ENCODE results near the gene MARCO. TPM values are rescaled to one million over a fixed set of nuclear protein-coding genes. Genes with fewer than 3 reads are reported as not detected.

The MARCO gene
- total RNA-seq, 1 experiment from 2014 or later = 0.26 TPM

DNA sequence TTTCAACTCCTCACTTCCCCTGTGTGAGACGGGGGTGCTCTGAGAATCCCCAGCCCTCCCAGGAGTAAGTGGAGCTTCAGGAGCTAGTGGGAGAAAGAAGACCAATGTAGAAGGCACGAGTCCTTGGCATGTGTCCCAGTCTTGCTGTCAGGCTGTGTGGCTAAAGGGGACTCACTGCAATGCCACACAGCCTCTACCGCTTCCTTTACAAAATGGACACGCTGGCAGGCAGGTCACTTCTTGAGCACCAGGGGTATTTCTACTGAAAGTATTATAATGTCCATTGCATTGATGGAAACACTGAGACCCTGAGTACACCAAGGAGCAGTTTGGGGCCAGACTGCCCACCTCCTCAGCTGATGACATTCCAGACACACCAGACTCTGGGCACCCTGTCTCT, 35.8 kb upstream of the MARCO start:
- no peaks in the 10 kb centered on the region for H3K36me3 ChIP-seq (ENCODE audit: control insufficient read depth, insufficient read depth, low read length)
- H3K27ac ChIP-seq (ENCODE audit: low read length) = no peak overlapping the region
- H3K4me3 ChIP-seq (ENCODE audit: low read depth in 2 of 2, low read length in 2 of 2) = no peak overlapping the region
- BruUV-seq (replicated peaks) = no TSS peak
- ChIA-PET CTCF (no interaction called here), POLR2A (no interaction called here)
- peaks cover 2% of the 10 kb centered on the region for H3K27me3 ChIP-seq (ENCODE audit: control insufficient read depth, insufficient read depth, low read length)
- ATAC-seq (no peak), DNase-seq (ENCODE audit: low read depth, low spot score) (no peak)
- H3K9me3 ChIP-seq (ENCODE audit: control insufficient read depth, insufficient read depth, low read depth, low read length) = no peaks in the 10 kb centered on the region
- H3K4me1 ChIP-seq (ENCODE audit: control insufficient read depth, insufficient read depth, low read length) = no peaks in the 10 kb centered on the region
- TF ChIP-seq POLR2AphosphoS5 (IDR thresholded peaks at IDR 0.05; ENCODE audit: low read depth, low read length) (no peak), SIN3A (IDR thresholded peaks at IDR 0.05; ENCODE audit: borderline replicate concordance, insufficient read depth, low read depth, low read length) (no peak), TCF7L2 (IDR thresholded peaks at IDR 0.05; ENCODE audit: low read depth, low read length) (no peak)
- TF ChIP-seq, protein P1, sequence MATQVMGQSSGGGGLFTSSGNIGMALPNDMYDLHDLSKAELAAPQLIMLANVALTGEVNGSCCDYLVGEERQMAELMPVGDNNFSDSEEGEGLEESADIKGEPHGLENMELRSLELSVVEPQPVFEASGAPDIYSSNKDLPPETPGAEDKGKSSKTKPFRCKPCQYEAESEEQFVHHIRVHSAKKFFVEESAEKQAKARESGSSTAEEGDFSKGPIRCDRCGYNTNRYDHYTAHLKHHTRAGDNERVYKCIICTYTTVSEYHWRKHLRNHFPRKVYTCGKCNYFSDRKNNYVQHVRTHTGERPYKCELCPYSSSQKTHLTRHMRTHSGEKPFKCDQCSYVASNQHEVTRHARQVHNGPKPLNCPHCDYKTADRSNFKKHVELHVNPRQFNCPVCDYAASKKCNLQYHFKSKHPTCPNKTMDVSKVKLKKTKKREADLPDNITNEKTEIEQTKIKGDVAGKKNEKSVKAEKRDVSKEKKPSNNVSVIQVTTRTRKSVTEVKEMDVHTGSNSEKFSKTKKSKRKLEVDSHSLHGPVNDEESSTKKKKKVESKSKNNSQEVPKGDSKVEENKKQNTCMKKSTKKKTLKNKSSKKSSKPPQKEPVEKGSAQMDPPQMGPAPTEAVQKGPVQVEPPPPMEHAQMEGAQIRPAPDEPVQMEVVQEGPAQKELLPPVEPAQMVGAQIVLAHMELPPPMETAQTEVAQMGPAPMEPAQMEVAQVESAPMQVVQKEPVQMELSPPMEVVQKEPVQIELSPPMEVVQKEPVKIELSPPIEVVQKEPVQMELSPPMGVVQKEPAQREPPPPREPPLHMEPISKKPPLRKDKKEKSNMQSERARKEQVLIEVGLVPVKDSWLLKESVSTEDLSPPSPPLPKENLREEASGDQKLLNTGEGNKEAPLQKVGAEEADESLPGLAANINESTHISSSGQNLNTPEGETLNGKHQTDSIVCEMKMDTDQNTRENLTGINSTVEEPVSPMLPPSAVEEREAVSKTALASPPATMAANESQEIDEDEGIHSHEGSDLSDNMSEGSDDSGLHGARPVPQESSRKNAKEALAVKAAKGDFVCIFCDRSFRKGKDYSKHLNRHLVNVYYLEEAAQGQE (IDR thresholded peaks at IDR 0.05; ENCODE audit: insufficient read depth in 1 of 2, low read depth in 2 of 2, low read length in 1 of 2) = no peak
- TF ChIP-seq, protein P2, sequence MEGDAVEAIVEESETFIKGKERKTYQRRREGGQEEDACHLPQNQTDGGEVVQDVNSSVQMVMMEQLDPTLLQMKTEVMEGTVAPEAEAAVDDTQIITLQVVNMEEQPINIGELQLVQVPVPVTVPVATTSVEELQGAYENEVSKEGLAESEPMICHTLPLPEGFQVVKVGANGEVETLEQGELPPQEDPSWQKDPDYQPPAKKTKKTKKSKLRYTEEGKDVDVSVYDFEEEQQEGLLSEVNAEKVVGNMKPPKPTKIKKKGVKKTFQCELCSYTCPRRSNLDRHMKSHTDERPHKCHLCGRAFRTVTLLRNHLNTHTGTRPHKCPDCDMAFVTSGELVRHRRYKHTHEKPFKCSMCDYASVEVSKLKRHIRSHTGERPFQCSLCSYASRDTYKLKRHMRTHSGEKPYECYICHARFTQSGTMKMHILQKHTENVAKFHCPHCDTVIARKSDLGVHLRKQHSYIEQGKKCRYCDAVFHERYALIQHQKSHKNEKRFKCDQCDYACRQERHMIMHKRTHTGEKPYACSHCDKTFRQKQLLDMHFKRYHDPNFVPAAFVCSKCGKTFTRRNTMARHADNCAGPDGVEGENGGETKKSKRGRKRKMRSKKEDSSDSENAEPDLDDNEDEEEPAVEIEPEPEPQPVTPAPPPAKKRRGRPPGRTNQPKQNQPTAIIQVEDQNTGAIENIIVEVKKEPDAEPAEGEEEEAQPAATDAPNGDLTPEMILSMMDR (IDR thresholded peaks at IDR 0.05) = no peak
- intact Hi-C loops (cut with micrococcal nuclease; ENCODE audit: unreplicated experiment) (no loop called here), in situ Hi-C loops (cut with HindIII; ENCODE audit: low pct_unique_long_range_greater_than_20kb, low sequenced_read_pairs) (no loop called here)

GRCh38 chr2:118907759-118908158, 34.2 kb upstream of the MARCO start:
- intact Hi-C loops (cut with micrococcal nuclease; ENCODE audit: unreplicated experiment) (no loop called here), in situ Hi-C loops (cut with HindIII; ENCODE audit: low pct_unique_long_range_greater_than_20kb, low sequenced_read_pairs) (no loop called here)
- TF ChIP-seq POLR2AphosphoS5 (IDR thresholded peaks at IDR 0.05; ENCODE audit: low read depth, low read length) (no peak), SIN3A (IDR thresholded peaks at IDR 0.05; ENCODE audit: borderline replicate concordance, insufficient read depth, low read depth, low read length) (no peak), TCF7L2 (IDR thresholded peaks at IDR 0.05; ENCODE audit: low read depth, low read length) (no peak)
- TF ChIP-seq, protein P2 (IDR thresholded peaks at IDR 0.05) = no peak
- TF ChIP-seq, protein P1 (IDR thresholded peaks at IDR 0.05; ENCODE audit: insufficient read depth in 1 of 2, low read depth in 2 of 2, low read length in 1 of 2) = no peak
- peaks cover 2% of the 10 kb centered on the region for H3K27me3 ChIP-seq (ENCODE audit: control insufficient read depth, insufficient read depth, low read length)
- ChIA-PET CTCF (no interaction called here), POLR2A (no interaction called here)
- no peak overlapping the region for H3K4me3 ChIP-seq (ENCODE audit: low read depth in 2 of 2, low read length in 2 of 2)
- ATAC-seq = no peak
- BruUV-seq (replicated peaks) = no TSS peak
- H3K27ac ChIP-seq (ENCODE audit: low read length) = no peak overlapping the region
- no peaks in the 10 kb centered on the region for H3K4me1 ChIP-seq (ENCODE audit: control insufficient read depth, insufficient read depth, low read length)
- no peaks in the 10 kb centered on the region for H3K9me3 ChIP-seq (ENCODE audit: control insufficient read depth, insufficient read depth, low read depth, low read length)
- H3K36me3 ChIP-seq (ENCODE audit: control insufficient read depth, insufficient read depth, low read length) = no peaks in the 10 kb centered on the region
- DNase-seq (ENCODE audit: low read depth, low spot score) = no peak
